GM18498 (cell line): ENCODE measurements around the gene CACNA1S.
A peak's percentile ranks its signal among the peaks of the same experiment; 100 is the strongest.

ENCODE experiments used
- ATAC-seq: cut with Tn5 transposase; IDR thresholded peaks from one replicate; pipeline ENCODE4 v1.9.1; 2021; ENCODE audit warnings: mild to moderate bottlenecking, moderate library complexity; ENCODE audit not compliant: unreplicated experiment

The CACNA1S gene

DNA sequence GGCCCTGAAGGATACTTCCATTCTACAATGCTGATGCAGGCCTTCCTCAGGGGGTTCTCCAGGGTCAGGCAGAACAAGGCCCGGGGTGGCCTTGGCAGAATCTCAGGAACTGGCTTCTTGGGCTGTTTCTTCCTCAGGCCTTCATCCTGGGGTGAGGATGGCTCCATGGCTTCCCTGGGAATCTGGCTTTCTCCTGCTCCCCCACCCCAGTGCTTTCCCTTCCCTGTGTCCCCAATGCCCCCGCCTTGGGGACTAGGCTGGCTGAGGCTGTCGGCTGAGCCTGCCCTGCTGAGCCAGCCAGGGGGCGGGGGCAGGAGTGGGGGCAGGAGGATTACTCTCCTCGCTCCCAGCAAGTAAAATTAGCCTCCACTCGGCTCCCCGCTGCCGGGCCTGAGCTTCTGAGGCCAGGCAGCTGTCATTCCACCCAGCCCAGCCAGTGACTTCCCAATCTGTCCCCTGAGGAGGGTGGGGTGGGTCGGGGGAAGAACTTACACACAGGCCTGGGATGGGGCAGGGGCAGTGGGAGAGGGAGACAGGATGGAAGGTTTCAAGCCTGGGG lies at the start of gene CACNA1S:
TSS of gene CACNA1S (minus strand) at position 254 of the 559 bp plus-strand sequence. CDS start at position 167, 87 bp downstream.
- no peak for ATAC-seq

- no peak for ATAC-seq
Measured at GRCh38 chr1:201157949-201158348, 45.7 kb upstream of the CACNA1S start.

DNA sequence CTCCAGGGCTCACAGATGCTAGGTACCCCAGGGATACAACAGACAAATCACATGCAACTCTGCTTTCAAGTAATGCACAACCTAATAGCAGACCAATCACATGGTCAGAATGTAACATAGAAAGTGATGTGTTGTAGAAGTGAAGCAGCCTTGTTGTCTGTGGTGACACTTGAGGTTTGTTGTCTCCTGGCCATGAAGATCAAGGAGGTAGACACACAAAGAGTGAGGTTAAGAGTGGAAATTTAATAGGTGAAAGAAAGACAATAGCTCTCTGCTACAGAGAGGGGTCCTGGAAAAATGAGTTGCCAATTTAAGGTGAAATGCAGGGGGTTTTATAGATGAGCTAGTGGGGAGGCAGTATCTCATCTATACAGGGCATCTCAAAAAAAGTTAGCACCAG lies 44.6 kb upstream of the CACNA1S start:
- ATAC-seq: no peak

DNA sequence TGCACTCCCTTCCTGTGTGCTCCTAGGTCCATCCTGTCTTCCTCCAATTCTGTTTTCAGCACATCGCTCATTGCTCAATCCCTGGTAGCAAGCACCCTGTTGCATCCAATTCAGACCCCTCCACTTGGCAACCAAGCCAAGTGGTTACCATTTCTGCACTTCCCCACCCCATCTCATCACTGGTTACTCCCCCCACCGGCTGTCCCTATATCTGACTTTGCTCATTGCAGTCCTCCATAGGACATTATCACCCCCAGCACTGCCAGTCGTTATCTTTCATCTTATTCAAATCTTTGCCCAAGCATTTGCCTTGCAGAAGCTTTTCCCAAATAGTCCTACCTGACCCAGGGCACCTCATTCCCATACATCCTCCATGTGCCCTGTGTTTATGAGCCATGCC lies 44.1 kb upstream of the CACNA1S start:
- no peak for ATAC-seq

- ATAC-seq: no peak
Measured at GRCh38 chr1:201155354-201155753, 43.1 kb upstream of the CACNA1S start.

GRCh38 chr1:201154389-201155165 lies 42.4 kb upstream of the CACNA1S start, which contains the start of gene TMEM9:
Gene TMEM9 (minus strand): TSS chr1:201154474. CDS start chr1:201153923, 551 bp downstream.
- peak; percentile 98 for ATAC-seq

DNA sequence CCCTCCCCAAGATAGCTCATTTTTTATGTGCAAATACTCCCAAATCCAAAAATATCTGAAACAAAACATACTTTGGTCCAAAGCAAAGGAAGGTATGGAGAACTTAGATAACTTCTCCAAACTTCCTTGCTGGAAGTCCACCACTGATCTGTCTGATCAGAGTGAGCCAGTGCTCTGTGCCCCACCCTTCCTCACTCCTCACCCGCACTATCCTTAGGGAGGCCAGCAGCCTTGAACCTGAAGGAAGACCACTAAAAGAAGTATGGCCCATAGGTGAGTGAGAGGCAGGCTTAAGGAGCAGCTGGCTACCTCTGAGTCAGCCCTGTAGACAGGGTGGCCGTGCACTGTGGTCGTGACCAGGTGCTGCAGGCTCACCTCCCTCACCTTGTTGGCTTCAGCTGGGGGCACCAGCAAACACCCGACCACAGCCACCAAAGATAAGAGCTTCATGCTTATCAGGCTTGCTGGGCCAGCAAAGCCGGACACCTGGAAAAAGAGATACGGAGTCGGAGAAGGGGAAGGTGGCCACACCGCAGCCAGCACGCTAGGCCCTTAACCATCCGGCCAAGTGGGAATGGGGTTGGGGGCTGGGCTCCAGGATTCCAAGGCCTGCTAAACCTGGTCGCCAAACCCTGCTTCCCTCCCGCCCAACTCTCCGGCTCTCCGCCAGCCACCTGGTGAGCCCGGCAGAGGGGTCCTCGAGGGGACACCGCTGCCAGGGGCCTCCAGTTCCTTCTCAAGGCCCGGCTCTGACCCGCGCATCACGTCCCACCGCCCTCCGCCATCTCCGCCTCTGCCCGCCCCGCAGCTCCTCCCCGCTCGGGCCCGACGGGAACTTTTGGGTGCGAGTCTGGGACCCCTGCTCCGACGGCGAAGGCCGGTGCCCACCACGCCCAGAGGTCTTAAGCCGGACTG lies 41.5 kb upstream of the CACNA1S start:
- peak; percentile 78 for ATAC-seq

GRCh38 chr1:201149400-201149799 lies 37.2 kb upstream of the CACNA1S start:
- ATAC-seq: no peak

GRCh38 chr1:201147396-201148015 lies 35.3 kb upstream of the CACNA1S start:
- no peak for ATAC-seq

- ATAC-seq: no peak
Measured at GRCh38 chr1:201146626-201147390, 34.6 kb upstream of the CACNA1S start.

- ATAC-seq: no peak
Measured at GRCh38 chr1:201145816-201146215, 33.6 kb upstream of the CACNA1S start.

GRCh38 chr1:201145132-201145531 lies 32.9 kb upstream of the CACNA1S start:
- no peak for ATAC-seq

DNA sequence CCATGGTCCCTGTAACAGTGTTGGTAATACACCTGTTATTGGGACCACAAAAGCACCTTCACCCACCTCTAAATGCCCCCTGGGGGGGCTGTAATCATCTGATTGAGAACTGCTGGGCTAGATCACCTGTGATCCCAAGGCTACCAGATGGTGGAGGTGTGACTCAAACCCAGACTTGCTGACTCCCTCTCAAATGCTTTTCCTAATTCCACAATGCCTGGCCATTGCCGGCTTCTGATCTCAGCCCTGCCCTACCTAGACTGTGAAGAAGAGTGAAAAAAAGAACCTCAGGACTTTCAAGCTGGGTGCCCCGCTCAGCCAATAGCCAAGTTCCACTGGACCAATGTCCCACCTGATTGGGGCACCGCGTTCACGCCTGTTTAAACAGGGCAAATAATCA lies 32.5 kb upstream of the CACNA1S start:
- no peak for ATAC-seq

DNA sequence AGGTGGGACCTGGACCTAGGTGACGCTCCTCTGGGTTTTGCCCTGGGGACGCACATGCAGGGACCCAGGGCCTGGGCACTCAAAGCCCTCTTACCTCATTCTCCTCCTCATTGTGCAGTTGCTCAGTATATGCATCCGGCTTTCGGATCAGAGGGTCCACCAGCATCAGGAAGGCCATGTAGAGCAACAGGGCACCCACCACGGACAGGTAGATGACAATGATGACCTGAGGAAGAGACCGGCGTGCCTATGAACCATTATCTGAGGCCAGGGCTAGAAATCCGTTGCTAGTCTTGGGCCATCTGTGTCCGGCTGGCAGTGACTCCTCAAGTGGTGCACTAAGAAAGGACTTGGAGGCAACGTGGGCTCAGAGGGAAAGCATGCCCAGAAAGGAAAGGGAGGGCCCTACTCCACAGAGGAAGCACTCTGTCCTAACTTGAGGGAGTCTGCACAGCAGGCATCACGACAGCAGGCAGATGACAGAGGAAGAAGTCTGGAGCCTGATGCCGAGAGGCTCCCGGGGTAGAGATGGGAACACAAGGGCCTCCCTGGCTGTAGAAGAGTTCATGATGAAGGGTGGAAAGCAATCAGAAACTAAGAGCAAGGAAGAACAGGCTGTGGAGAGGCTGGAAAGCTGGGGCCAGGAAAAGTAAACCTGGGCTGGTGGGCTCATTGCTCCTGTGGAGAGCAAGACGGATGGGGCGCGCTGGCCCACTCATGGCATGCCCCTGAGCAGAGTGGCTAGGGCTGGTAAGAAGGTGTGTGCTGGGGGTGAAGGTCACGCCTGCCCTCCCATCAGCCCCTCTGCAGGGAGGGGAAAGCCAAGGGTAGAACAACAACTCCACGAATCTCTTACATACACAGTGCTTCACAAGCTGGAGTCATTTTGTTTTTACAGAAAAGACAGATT lies 31.8 kb upstream of the CACNA1S start:
- no peak for ATAC-seq

- no peak for ATAC-seq
Measured at GRCh38 chr1:201142849-201143725, 30.9 kb upstream of the CACNA1S start.

GRCh38 chr1:201142011-201142848 lies 30.0 kb upstream of the CACNA1S start:
- no peak for ATAC-seq

- no peak for ATAC-seq
Measured at GRCh38 chr1:201141418-201141817, 29.2 kb upstream of the CACNA1S start.

DNA sequence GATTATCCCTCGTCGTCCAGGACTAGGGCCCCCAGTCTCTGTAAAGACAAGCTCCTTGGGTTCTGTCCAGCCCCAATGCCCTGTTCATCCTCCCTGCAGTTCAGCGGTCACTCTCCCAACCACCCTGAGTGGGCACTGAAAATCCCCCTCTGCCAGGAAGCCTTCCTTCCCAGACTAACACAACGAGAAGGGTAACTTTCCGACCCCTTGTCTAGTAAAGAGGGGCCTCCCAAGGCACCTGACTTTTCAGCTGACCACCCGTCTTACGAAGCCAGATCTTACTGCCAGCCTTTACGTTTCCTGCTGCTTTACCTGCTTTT lies 28.7 kb upstream of the CACNA1S start:
- ATAC-seq: no peak
